ENCODE measurements around the gene LMX1A. TPM values are rescaled to one million over a fixed set of nuclear protein-coding genes. Genes with fewer than 3 reads are reported as not detected.

The LMX1A gene
- total and polyA plus RNA-seq, 4 donors, result 0.05 to 0.17 TPM; not detected in 2

- Histone ChIP-seq H3K36me3 (ENCODE audit: control insufficient read depth in 4 of 4, insufficient read depth in 3 of 4, low read depth in 1 of 4, low read length in 3 of 4) (no peaks in the 10 kb centered on the region), H3K27ac (ENCODE audit: low read depth in 1 of 2, low read length in 2 of 2) (no peak overlapping the region), H3K4me3 (ENCODE audit: low read depth in 1 of 3, low read length in 3 of 3) (no peak overlapping the region), H3K9me3 (ENCODE audit: control insufficient read depth in 4 of 4, low read length in 3 of 4) (no peaks in the 10 kb centered on the region), H3K27me3 (ENCODE audit: control insufficient read depth in 4 of 4, insufficient read depth in 4 of 4, low read length in 3 of 4) (peaks cover 7 to 40% (median 27%) of the 10 kb centered on the region in 4 donors), H3K9ac (ENCODE audit: low read depth in 1 of 2, low read length in 2 of 2) (no peak overlapping the region), H3K4me1 (ENCODE audit: control insufficient read depth in 4 of 4, insufficient read depth in 4 of 4, low read length in 3 of 4) (peaks cover 11 to 35% (median 25%) of the 10 kb centered on the region in 4 donors)
- no peak for TF ChIP-seq NR2F2 (IDR thresholded peaks at IDR 0.05)
- TF ChIP-seq FOXA1 (IDR thresholded peaks at IDR 0.05), result no peak
- no peak for DNase-seq (ENCODE audit: low spot score)
- 7% methylated on average over 3 of the region's 3 CpGs for WGBS
These were observed 5.7 kb downstream of the LMX1A start for GRCh38 chr1:165350840-165351239.

DNA sequence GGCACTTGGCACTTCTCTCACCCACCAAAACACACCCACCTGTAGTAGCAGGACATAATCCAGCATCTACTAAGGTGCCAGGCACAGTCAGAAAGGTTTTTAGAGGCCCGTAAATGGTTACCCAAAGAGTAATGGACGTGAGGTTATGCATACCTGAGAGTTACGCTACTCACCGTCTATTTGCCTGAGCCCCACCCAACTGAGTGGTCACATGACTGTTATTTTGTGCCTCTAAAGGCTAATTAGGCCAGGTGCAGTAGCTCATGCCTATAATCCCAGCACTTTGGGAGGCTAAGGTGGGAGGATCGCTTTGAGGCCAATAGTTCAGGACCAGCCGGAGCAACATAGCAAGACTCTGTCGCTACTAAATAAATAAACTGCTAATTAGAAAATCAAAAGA, 11.0 kb downstream of the LMX1A start:
- 54% methylated on average over 7 of the region's 7 CpGs for WGBS

GRCh38 chr1:165344736-165345135, 11.8 kb downstream of the LMX1A start:
- no peaks in the 10 kb centered on the region for H3K36me3 ChIP-seq (ENCODE audit: control insufficient read depth in 4 of 4, insufficient read depth in 3 of 4, low read depth in 1 of 4, low read length in 3 of 4)
- peaks cover 2 to 18% (median 6%) of the 10 kb centered on the region in 4 donors for H3K27me3 ChIP-seq (ENCODE audit: control insufficient read depth in 4 of 4, insufficient read depth in 4 of 4, low read length in 3 of 4)
- DNase-seq (ENCODE audit: low spot score), result no peak

More for the DNA sequence above, 11.0 kb downstream of the LMX1A start:
- Histone ChIP-seq H3K4me3 (ENCODE audit: low read depth in 1 of 3, low read length in 3 of 3) (no peak overlapping the region), H3K9me3 (ENCODE audit: control insufficient read depth in 4 of 4, low read length in 3 of 4) (no peaks in the 10 kb centered on the region), H3K27me3 (ENCODE audit: control insufficient read depth in 4 of 4, insufficient read depth in 4 of 4, low read length in 3 of 4) (peaks cover 2 to 23% (median 8%) of the 10 kb centered on the region in 4 donors), H3K9ac (ENCODE audit: low read depth in 1 of 2, low read length in 2 of 2) (no peak overlapping the region), H3K27ac (ENCODE audit: low read depth in 1 of 2, low read length in 2 of 2) (no peak overlapping the region), H3K36me3 (ENCODE audit: control insufficient read depth in 4 of 4, insufficient read depth in 3 of 4, low read depth in 1 of 4, low read length in 3 of 4) (no peaks in the 10 kb centered on the region), H3K4me1 (ENCODE audit: control insufficient read depth in 4 of 4, insufficient read depth in 4 of 4, low read length in 3 of 4) (no peaks in the 10 kb centered on the region)
- no peak for DNase-seq (ENCODE audit: low spot score)
- TF ChIP-seq SP1 (IDR thresholded peaks at IDR 0.05), result no peak
- no peak for TF ChIP-seq FOXA1 (IDR thresholded peaks at IDR 0.05)
- no peak for TF ChIP-seq MAX (IDR thresholded peaks at IDR 0.05)
- TF ChIP-seq YY1 (IDR thresholded peaks at IDR 0.05), result no peak
- no peak for TF ChIP-seq EGR1 (IDR thresholded peaks at IDR 0.05; ENCODE audit: low read depth in 2 of 2)
- no peak for TF ChIP-seq HNF4A (conservative IDR thresholded peaks at IDR 0.05)

GRCh38 chr1:165344198-165344597, 12.3 kb downstream of the LMX1A start:
- Histone ChIP-seq H3K36me3 (ENCODE audit: control insufficient read depth in 4 of 4, insufficient read depth in 3 of 4, low read depth in 1 of 4, low read length in 3 of 4) (no peaks in the 10 kb centered on the region), H3K4me1 (ENCODE audit: control insufficient read depth in 4 of 4, insufficient read depth in 4 of 4, low read length in 3 of 4) (no peaks in the 10 kb centered on the region), H3K9ac (ENCODE audit: low read depth in 1 of 2, low read length in 2 of 2) (no peak overlapping the region), H3K9me3 (ENCODE audit: control insufficient read depth in 4 of 4, low read length in 3 of 4) (no peaks in the 10 kb centered on the region), H3K27ac (ENCODE audit: low read depth in 1 of 2, low read length in 2 of 2) (no peak overlapping the region), H3K27me3 (ENCODE audit: control insufficient read depth in 4 of 4, insufficient read depth in 4 of 4, low read length in 3 of 4) (peaks cover 2 to 15% (median 4%) of the 10 kb centered on the region in 4 donors), H3K4me3 (ENCODE audit: low read depth in 1 of 3, low read length in 3 of 3) (no peak overlapping the region)
- DNase-seq (ENCODE audit: low spot score), result no peak
- no peak for TF ChIP-seq REST (IDR thresholded peaks at IDR 0.05)
- TF ChIP-seq RAD21 (IDR thresholded peaks at IDR 0.05), result no peak
- TF ChIP-seq HNF4A (conservative IDR thresholded peaks at IDR 0.05), result no peak
- no peak for TF ChIP-seq EGR1 (IDR thresholded peaks at IDR 0.05; ENCODE audit: low read depth in 2 of 2)
- no peak for TF ChIP-seq HNF4G (IDR thresholded peaks at IDR 0.05)
- WGBS, result 45% methylated on average over 2 of the region's 2 CpGs

More at GRCh38 chr1:165344736-165345135, 11.8 kb downstream of the LMX1A start:
- no peak overlapping the region for H3K27ac ChIP-seq (ENCODE audit: low read depth in 1 of 2, low read length in 2 of 2)
- no peak overlapping the region for H3K9ac ChIP-seq (ENCODE audit: low read depth in 1 of 2, low read length in 2 of 2)
- WGBS, result 65% methylated on average over 3 of the region's 3 CpGs
- no peak overlapping the region for H3K4me3 ChIP-seq (ENCODE audit: low read depth in 1 of 3, low read length in 3 of 3)
- TF ChIP-seq NR2F2 (IDR thresholded peaks at IDR 0.05) (no peak), RAD21 (IDR thresholded peaks at IDR 0.05) (no peak)
- H3K9me3 ChIP-seq (ENCODE audit: control insufficient read depth in 4 of 4, low read length in 3 of 4), result no peaks in the 10 kb centered on the region
- no peaks in the 10 kb centered on the region for H3K4me1 ChIP-seq (ENCODE audit: control insufficient read depth in 4 of 4, insufficient read depth in 4 of 4, low read length in 3 of 4)

Data from liver (tissue), 9 donors.